Activated T-cell treated with anti-CD3 and anti-CD28 coated beads for 1 hour (primary cell): Measurements from ENCODE around the gene LRRC47.

Experiments used
- DNase-seq: peaks from one replicate; pipeline ENCODE4 v3.0.0-alpha.2; 2020; ENCODE audit warnings: low read depth

LRRC47 gene

GRCh38 chr1:3732434-3733093 lies 63.7 kb downstream of the LRRC47 start:
- DNase-seq: no peak

DNA sequence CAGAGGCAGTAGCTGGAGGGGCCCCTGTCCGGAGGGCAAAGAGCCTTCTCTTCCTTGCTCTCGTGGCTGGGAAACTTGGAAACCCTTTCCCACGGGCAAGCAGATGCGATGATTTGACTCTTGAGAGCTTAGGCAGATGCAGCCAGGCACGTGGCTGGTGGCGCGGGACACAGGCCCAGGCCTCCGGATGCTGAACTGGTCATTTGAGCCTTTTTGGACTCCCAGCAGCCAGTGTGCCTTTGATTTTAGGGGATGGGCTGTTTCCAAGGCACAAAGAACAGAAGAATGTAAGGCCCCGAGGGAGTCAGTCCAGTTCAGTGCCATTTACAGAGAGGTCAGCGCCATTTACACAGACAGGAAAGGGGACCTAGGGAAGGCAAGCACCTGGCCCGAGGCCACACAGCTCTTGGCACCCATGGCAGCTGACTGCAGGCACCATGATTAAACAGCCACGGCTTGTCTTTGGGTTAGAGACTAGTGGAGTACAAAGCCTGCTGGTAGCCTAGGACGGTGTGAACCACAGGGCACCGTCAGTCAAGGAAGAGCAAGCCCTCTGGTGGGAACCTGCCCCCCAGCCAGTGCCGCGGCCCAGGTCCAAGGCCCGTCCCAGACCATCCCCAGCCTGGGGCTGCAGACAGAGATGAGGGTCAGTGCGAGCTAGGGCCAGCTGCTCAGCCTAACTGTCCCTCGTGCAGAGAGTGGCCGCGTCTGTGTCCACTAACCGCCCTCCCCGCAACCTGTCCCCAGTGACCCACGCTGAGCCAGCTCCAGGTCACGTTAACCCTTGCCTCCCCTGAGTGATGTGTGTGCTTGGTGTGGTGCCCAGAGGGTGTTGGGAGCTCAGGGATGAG lies 64.5 kb downstream of the LRRC47 start:
- DNase-seq: no peak

- DNase-seq: no peak
These were observed 65.6 kb downstream of the LRRC47 start for GRCh38 chr1:3730543-3731247.

GRCh38 chr1:3729594-3730542 lies 66.4 kb downstream of the LRRC47 start:
- DNase-seq: no peak
